ENCODE measurements around the gene INHA.

The INHA gene

DNA sequence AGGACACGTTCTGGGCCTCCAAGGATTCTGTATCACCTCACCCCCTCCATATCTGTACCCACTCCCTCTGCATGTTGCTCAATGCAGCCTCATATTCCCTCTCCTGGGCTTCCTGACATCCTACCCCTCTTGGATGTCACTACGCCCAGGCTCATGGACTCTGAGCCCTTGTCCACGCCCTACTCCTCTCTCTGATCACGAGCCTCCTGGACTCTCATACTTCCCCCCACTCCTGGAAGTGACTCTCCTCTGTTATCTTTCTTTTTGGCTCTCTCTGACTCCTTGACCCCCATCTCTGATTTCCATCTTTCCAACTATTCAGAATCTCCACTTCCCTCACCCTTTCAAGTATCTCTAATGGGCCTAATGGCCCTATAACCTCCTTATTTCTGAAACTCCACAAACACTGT is 26.2 kb upstream of the INHA start:
- H3K27me3 Mint-ChIP-seq, result peaks cover 40% of the 10 kb centered on the region
- H3K36me3 Mint-ChIP-seq, result no peaks in the 10 kb centered on the region
- peaks cover 11% of the 10 kb centered on the region for H3K4me1 Mint-ChIP-seq
- ATAC-seq (ENCODE audit: low read depth) (no peak), DNase-seq (ENCODE audit: low spot score in 2 of 2) (no peak)
- H3K27ac Mint-ChIP-seq, result no peak overlapping the region
- H3K9me3 Mint-ChIP-seq, result no peaks in the 10 kb centered on the region
- no peak overlapping the region for H3K4me3 Mint-ChIP-seq

DNA sequence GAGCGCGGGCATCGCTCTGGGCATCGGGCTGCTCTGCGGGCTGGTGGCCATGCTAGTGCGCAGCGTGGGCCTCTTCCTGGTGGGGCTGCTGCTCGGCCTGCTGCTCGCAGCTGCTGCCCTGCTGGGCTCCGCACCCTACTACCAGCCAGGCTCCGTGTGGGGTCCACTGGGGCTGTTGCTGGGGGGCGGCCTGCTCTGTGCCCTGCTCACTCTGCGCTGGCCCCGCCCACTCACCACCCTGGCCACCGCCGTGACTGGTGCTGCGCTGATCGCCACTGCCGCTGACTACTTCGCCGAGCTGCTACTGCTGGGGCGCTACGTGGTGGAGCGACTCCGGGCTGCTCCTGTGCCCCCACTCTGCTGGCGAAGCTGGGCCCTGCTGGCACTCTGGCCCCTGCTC is 24.5 kb upstream of the INHA start:
- Mint-ChIP-seq H3K27ac (no peak overlapping the region), H3K9me3 (no peaks in the 10 kb centered on the region), H3K36me3 (no peaks in the 10 kb centered on the region), H3K4me1 (peaks cover 12% of the 10 kb centered on the region), H3K4me3 (no peak overlapping the region), H3K27me3 (peaks cover 44% of the 10 kb centered on the region)
- no peak for DNase-seq (ENCODE audit: low spot score in 2 of 2)
- ATAC-seq (ENCODE audit: low read depth), result no peak

DNA sequence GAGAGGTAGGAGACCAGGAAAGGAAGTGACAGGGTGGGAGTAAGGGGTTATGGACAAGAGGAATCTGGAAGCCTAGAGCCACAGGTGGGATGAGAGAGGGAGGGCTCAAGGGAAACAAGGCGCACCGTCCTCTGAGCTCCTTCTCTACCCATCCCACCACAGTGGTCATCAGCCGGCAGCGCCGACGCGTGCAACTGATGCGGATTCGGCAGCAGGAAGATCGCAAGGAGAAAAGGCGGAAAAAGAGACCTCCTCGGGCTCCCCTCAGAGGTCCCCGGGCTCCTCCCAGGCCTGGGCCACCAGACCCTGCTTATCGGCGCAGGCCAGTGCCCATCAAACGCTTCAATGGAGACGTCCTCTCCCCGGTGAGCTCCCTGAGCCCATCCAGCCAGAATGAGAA is 23.1 kb upstream of the INHA start:
- ATAC-seq (ENCODE audit: low read depth), result no peak
- H3K4me3 Mint-ChIP-seq, result no peak overlapping the region
- peaks cover 51% of the 10 kb centered on the region for H3K27me3 Mint-ChIP-seq
- DNase-seq (ENCODE audit: low spot score in 2 of 2), result no peak
- no peaks in the 10 kb centered on the region for H3K36me3 Mint-ChIP-seq
- no peaks in the 10 kb centered on the region for H3K9me3 Mint-ChIP-seq
- no peak overlapping the region for H3K27ac Mint-ChIP-seq
- peaks cover 12% of the 10 kb centered on the region for H3K4me1 Mint-ChIP-seq

DNA sequence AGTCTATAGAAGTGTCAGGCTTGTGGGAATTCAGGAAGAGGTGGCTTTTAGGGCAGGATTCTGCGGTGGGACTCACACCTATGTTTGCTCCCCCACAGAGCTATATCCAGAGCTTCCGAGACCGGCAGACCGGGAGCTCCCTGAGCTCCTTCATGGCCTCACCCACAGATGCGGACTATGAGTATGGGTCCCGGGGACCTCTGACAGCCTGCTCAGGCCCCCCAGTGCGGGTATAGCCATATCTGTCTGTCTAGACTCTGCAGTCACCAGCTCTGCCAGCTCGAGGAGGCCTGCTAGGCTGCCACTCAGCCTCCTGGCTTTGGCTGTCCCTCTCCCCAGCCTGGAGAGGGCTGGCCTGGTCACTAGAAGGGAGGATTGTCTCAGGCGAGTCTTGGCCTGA is 22.5 kb upstream of the INHA start:
- peaks cover 53% of the 10 kb centered on the region for H3K27me3 Mint-ChIP-seq
- no peak overlapping the region for H3K27ac Mint-ChIP-seq
- H3K9me3 Mint-ChIP-seq, result no peaks in the 10 kb centered on the region
- peaks cover 9% of the 10 kb centered on the region for H3K4me1 Mint-ChIP-seq
- H3K4me3 Mint-ChIP-seq, result no peak overlapping the region
- DNase-seq (ENCODE audit: low spot score in 2 of 2) (no peak), ATAC-seq (ENCODE audit: low read depth) (no peak)
- no peaks in the 10 kb centered on the region for H3K36me3 Mint-ChIP-seq

DNA sequence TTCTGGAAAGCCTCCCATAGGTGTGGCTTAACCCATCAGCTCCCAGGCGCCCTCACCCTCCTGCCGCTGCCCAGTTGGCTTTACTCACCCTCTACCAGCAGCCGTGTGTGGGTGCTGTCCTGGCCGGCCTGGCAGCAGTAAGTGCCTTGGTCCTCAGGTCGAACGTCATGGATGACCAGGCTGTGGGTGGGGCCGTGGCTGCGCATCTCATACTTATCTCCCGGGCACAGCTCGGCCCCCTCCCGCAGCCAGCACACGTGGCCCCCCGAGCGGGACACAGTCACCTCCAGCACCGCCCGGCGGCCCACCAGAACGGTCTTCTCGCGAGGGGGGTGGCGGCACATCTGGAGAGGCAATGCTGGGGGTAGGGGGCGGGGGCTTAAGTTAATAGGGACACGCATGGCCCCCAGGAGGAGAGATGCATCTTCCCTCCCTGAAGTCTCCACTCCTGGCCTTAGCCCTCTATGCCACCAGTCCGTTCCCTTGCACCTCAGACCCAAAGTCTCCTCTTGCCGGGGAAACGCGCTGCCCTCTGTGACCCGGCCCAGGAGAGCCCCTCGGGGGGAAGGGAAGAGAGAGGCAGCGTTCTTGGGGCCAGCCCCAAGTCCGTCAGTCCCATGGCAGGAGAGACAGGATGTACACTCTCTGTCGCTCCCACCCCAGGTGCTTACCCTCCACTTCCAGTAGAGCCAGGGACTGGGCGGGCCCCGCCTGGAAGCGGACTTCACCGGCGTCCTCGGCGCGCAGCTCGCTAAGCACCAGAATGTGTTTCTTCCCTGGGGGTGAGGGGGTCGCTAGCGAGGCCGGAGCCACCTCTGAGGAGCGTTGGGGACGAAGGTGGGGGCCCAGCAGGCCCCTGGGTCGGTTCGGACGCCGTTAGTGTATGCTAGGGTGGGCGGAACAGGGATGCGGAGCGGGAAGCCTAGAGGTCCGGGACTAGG is 20.4 kb upstream of the INHA start:
- H3K36me3 Mint-ChIP-seq, result no peaks in the 10 kb centered on the region
- DNase-seq (ENCODE audit: low spot score in 2 of 2), result no peak
- H3K4me3 Mint-ChIP-seq, result peak overlapping the region; percentile 76
- peaks cover 9% of the 10 kb centered on the region for H3K4me1 Mint-ChIP-seq
- no peak for ATAC-seq (ENCODE audit: low read depth)
- no peaks in the 10 kb centered on the region for H3K9me3 Mint-ChIP-seq
- H3K27me3 Mint-ChIP-seq, result peaks cover 44% of the 10 kb centered on the region
- H3K27ac Mint-ChIP-seq, result no peak overlapping the region

DNA sequence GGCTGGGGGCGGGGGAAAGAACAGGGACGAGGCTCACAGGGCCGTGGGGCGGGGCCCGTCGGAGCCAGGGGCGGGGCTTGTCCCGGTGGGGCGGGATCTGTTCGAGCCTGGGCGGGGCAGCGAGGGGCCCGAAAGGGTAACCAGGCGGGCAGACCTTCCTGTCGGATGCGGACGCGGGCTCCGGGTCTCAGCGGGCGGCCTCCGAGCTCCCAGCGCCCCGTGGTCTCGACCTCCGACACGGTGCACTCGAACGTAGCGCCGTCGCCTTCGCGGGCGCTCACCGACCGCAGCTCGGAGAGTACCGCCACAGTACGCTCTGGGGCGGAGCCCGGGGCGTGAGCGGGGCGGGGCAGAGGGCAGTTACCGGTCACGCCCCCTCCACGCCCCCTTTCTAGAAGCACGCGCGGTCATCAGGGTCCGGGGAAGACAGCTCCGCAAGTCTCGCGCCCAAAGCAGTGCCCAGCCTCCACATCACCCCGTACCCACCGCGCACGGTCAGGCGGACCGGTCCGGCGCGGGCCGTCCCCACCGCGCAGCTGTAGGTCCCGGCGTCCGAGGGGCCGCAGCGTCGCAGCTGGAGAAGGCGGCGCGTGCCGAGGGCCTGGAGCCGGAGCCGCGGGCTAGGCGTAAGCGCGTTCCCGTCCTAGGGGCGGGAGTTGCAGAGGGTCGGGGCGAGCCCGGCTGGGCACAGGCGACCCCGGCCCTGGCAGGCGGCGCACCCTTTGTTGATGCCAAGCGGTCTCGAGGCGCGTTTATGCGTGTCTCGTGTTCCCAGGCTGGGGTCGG is 19.5 kb upstream of the INHA start:
- peaks cover 9% of the 10 kb centered on the region for H3K4me1 Mint-ChIP-seq
- DNase-seq (ENCODE audit: low spot score in 2 of 2) (peak; percentile 63 to 75), ATAC-seq (ENCODE audit: low read depth) (peak; percentile 96)
- H3K27me3 Mint-ChIP-seq, result peaks cover 40% of the 10 kb centered on the region
- H3K9me3 Mint-ChIP-seq, result no peaks in the 10 kb centered on the region
- no peaks in the 10 kb centered on the region for H3K36me3 Mint-ChIP-seq
- H3K27ac Mint-ChIP-seq, result no peak overlapping the region
- peak overlapping the region; percentile 76 for H3K4me3 Mint-ChIP-seq

DNA sequence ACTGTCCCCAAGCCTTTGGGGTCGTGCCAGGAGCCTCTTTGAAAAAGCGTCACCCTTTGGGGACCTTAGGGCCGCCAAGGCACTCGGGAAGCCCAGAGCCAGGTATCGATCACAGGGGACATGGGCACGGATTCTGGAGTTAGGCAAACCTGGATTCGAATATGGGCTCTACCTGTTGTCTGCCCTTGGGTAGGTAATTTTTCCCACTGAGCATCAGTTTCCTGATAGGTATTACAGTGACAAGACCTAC is 19.0 kb upstream of the INHA start:
- no peak overlapping the region for H3K27ac Mint-ChIP-seq
- no peak for ATAC-seq (ENCODE audit: low read depth)
- H3K27me3 Mint-ChIP-seq, result peaks cover 39% of the 10 kb centered on the region
- no peaks in the 10 kb centered on the region for H3K36me3 Mint-ChIP-seq
- no peak for DNase-seq (ENCODE audit: low spot score in 2 of 2)
- H3K4me3 Mint-ChIP-seq, result no peak overlapping the region
- no peaks in the 10 kb centered on the region for H3K9me3 Mint-ChIP-seq
- peaks cover 9% of the 10 kb centered on the region for H3K4me1 Mint-ChIP-seq

DNA sequence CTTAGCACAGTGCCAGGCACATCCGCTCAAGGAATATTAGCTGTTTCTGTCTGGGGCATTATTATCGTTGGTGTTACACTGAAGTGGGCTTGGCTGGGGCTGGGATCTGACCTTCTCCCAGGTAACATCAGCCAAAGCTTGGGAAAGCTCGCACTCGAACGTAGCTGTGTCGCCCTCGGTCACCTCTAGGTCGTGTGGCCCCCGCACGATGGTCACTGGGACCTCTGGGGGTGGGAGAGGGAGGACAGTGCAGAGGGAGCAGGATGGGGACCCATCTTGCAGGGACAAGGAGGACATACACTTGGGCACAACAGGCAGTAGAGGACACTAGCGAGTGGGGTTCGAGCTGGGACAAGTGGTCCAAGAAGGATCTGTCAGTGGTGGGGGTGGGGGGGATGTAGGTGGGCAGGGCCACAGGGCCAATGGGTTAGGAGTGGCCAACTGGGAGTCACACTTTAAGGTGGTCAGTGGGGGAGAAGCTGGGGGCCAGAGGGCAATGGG is 18.6 kb upstream of the INHA start:
- DNase-seq (ENCODE audit: low spot score in 2 of 2) (no peak), ATAC-seq (ENCODE audit: low read depth) (no peak)
- H3K27me3 Mint-ChIP-seq, result peaks cover 37% of the 10 kb centered on the region
- no peak overlapping the region for H3K4me3 Mint-ChIP-seq
- no peaks in the 10 kb centered on the region for H3K36me3 Mint-ChIP-seq
- H3K4me1 Mint-ChIP-seq, result peaks cover 9% of the 10 kb centered on the region
- H3K9me3 Mint-ChIP-seq, result no peaks in the 10 kb centered on the region
- no peak overlapping the region for H3K27ac Mint-ChIP-seq

DNA sequence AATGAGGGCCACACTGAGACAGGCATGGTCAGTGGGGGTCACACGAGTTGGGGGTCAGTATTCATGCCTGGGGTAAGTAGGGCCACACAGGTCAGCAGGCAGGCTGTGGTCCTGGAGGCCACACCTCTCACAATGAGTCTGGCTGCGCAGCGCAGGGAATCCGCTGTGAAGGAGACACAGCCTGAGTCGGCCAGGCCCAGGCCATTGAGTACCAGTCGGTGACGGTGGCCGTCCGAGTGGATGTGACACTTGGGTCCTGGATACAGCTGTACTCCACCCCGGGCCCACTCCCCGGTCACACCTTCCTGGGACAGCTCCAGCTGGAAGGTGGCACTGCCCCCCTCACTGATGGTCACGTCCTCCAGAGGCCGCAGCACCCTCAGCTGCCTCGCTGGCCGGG is 17.8 kb upstream of the INHA start:
- peaks cover 9% of the 10 kb centered on the region for H3K4me1 Mint-ChIP-seq
- no peak overlapping the region for H3K27ac Mint-ChIP-seq
- peaks cover 34% of the 10 kb centered on the region for H3K27me3 Mint-ChIP-seq
- no peaks in the 10 kb centered on the region for H3K9me3 Mint-ChIP-seq
- no peak for DNase-seq (ENCODE audit: low spot score in 2 of 2)
- no peak overlapping the region for H3K4me3 Mint-ChIP-seq
- H3K36me3 Mint-ChIP-seq, result no peaks in the 10 kb centered on the region
- no peak for ATAC-seq (ENCODE audit: low read depth)

DNA sequence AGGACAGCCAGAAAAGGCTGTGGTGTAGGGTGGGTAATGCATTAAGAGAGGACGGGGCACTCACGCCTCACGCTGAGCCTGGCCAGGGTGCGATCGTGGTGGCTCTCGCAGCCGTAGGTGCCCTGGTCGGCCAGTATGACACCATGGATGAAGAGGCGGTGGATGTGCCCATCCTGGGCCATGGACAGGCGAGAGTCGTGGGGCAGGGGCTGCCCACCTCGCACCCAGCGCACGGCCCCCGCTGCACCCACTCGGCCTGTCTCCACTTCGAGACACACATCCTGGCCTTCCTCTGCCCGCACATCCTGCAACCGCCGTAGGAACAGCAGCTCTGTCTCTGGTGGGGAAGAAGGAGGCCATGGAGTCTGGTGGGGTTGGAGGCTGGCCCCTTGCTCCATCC is 16.2 kb upstream of the INHA start:
- no peak overlapping the region for H3K4me3 Mint-ChIP-seq
- no peaks in the 10 kb centered on the region for H3K36me3 Mint-ChIP-seq

DNA sequence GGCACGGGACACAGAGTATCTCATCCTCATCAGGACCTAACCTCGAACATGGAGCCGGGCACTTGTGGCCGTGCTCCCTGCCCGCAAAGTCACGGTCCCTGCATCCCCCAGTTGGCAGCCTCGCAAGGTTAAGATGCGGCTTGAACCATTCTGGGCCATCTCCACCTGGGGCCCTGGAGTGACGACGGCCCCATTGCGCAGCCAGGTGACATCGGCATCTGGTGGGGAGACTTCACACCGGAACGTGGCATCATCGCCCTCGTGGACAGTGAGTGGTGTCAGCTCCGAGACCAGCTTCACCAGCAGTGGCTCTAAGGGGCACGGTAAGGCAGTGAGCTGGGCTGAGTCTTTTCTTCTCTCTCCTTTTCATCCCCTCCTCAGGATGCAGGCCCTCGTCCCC is 15.7 kb upstream of the INHA start:
- no peak for ATAC-seq (ENCODE audit: low read depth)
- Mint-ChIP-seq H3K4me1 (peaks cover 6% of the 10 kb centered on the region), H3K27ac (no peak overlapping the region)

More for the DNA sequence above, 16.2 kb upstream of the INHA start:
- no peak for DNase-seq (ENCODE audit: low spot score in 2 of 2)
- Mint-ChIP-seq H3K9me3 (no peaks in the 10 kb centered on the region), H3K27me3 (peaks cover 36% of the 10 kb centered on the region), H3K27ac (no peak overlapping the region), H3K4me1 (peaks cover 7% of the 10 kb centered on the region)
- no peak for ATAC-seq (ENCODE audit: low read depth)

DNA sequence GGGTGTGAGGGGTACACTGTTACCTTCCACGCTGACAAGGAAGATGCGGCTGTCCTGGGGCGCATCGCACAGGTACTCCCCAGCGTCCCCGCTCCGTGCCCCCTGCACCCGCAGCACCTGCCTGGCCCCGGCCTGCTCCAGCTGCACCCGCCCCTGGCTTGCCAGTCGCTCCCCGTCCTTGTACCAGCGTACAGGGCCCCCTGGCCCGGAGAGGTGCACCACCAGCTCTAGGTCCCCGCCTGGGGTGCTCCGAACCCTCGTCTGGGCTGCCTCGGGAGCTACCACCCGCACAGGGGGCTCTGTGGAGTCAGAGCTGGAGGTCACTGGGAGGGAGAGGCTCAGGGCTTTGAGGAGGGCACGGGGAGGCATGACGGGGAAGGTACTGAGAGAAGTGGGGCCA is 14.8 kb upstream of the INHA start:
- DNase-seq (ENCODE audit: low spot score in 2 of 2), result no peak
- no peak overlapping the region for H3K4me3 Mint-ChIP-seq
- ATAC-seq (ENCODE audit: low read depth), result no peak
- H3K27ac Mint-ChIP-seq, result no peak overlapping the region
- H3K27me3 Mint-ChIP-seq, result peaks cover 36% of the 10 kb centered on the region
- no peaks in the 10 kb centered on the region for H3K36me3 Mint-ChIP-seq
- H3K9me3 Mint-ChIP-seq, result no peaks in the 10 kb centered on the region
- H3K4me1 Mint-ChIP-seq, result peaks cover 2% of the 10 kb centered on the region

More for the DNA sequence above, 15.7 kb upstream of the INHA start:
- no peaks in the 10 kb centered on the region for H3K36me3 Mint-ChIP-seq
- H3K4me3 Mint-ChIP-seq, result no peak overlapping the region
- no peaks in the 10 kb centered on the region for H3K9me3 Mint-ChIP-seq
- peaks cover 37% of the 10 kb centered on the region for H3K27me3 Mint-ChIP-seq
- DNase-seq (ENCODE audit: low spot score in 2 of 2), result no peak

DNA sequence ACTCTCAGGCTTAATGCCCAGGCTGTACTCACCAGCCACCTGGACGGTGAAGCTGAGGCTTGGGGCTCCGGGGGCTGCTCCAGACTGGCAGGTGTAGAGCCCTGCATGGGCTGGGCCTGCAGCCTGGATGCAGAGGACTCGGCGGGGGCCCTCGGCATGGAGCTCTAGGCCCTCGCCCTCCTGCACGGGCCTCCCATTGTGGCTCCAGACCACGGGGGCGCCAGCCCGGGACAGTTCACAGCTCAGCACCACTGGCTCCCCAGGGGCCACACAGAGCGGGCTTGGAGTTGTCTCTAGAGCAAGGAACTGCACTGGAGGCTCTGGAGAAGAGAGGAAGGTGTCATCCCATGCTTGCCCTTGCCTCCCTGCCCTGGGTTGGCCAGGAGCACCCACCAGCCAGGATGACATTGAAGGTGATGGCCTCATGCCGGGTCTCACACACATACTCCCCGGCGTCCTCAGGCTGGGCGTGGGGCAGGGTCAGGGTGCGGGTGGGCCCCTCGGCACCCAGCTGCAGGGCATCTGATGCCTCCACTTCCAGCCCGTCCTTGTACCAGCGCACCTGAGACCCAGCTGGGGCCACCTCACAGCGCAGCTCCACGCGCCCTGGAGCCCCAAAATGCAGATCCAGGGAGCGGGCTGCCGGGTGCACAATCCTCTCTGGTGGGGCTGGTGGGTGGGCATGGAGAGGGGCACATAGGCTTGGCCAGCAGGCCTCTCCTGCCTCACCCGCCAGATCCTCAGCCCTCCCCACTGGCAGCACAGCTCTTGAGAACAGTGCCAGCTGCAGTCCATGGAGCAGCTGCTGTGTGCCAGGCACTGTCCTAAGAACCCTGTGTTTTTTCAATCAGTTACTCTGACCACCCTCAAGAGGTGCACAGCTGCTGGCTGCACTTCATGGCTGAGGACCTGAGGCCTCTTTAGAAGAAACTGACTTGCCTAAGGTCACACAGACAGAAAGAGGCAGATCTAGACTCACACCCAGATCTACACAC is 14.0 kb upstream of the INHA start:
- ATAC-seq (ENCODE audit: low read depth), result no peak
- Mint-ChIP-seq H3K27ac (no peak overlapping the region), H3K4me3 (no peak overlapping the region), H3K4me1 (peaks cover 2% of the 10 kb centered on the region), H3K9me3 (no peaks in the 10 kb centered on the region), H3K27me3 (peaks cover 41% of the 10 kb centered on the region), H3K36me3 (no peaks in the 10 kb centered on the region)
- no peak for DNase-seq (ENCODE audit: low spot score in 2 of 2)

Data from memory B cell (primary cell).